A549 treated with AZD9567 at 1 μM for 4 hours (cell line): ENCODE data around the gene MCAM. TPM values are rescaled to one million over a fixed set of nuclear protein-coding genes. Genes with fewer than 3 reads are reported as not detected.

Experiments used
- total RNA-seq: library from RNA; stranded (reverse); fragments of 200-300 nt; extraction: Qiagen RNA extraction; gene quantifications from 5 replicates; pipeline ENCODE4 v1.2.3, GENCODE V29; 2022; ENCODE audit not compliant: insufficient read depth

Gene MCAM, protein sequence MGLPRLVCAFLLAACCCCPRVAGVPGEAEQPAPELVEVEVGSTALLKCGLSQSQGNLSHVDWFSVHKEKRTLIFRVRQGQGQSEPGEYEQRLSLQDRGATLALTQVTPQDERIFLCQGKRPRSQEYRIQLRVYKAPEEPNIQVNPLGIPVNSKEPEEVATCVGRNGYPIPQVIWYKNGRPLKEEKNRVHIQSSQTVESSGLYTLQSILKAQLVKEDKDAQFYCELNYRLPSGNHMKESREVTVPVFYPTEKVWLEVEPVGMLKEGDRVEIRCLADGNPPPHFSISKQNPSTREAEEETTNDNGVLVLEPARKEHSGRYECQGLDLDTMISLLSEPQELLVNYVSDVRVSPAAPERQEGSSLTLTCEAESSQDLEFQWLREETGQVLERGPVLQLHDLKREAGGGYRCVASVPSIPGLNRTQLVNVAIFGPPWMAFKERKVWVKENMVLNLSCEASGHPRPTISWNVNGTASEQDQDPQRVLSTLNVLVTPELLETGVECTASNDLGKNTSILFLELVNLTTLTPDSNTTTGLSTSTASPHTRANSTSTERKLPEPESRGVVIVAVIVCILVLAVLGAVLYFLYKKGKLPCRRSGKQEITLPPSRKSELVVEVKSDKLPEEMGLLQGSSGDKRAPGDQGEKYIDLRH
- total RNA-seq, result 6.6 to 11.8 TPM (median 11.1 TPM) in 5 replicates

GRCh38 chr11:119316729-119317591, at the start of gene MCAM:
Gene MCAM (minus strand): TSS chr11:119317130. CDS start chr11:119317101, 29 bp downstream.

DNA sequence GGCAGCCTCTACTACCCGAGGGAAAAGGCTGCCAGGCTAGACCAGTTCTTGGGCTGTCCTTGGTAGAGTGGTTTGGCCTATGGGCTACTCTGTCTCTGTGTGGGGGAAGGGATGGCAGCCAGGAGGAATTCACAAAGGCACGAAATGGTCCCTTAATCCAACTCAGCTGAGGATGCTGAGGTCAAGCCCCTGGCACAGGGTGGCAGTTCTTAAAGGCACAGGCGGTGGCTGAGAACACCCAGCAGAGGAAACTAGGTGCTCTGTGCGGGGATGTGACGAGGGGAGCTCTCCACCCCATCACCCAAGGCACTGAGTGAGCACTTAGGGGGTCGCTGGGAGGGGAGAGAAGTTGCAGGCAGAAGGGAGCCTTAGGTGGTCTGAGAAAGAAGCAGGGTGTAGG, 29.7 kb upstream of the MCAM start, which contains the start of gene MFRP:
MFRP (minus strand) TSS at position 101 of the 400 bp plus-strand sequence. CDS start 192 bp downstream, outside the sequence.

DNA sequence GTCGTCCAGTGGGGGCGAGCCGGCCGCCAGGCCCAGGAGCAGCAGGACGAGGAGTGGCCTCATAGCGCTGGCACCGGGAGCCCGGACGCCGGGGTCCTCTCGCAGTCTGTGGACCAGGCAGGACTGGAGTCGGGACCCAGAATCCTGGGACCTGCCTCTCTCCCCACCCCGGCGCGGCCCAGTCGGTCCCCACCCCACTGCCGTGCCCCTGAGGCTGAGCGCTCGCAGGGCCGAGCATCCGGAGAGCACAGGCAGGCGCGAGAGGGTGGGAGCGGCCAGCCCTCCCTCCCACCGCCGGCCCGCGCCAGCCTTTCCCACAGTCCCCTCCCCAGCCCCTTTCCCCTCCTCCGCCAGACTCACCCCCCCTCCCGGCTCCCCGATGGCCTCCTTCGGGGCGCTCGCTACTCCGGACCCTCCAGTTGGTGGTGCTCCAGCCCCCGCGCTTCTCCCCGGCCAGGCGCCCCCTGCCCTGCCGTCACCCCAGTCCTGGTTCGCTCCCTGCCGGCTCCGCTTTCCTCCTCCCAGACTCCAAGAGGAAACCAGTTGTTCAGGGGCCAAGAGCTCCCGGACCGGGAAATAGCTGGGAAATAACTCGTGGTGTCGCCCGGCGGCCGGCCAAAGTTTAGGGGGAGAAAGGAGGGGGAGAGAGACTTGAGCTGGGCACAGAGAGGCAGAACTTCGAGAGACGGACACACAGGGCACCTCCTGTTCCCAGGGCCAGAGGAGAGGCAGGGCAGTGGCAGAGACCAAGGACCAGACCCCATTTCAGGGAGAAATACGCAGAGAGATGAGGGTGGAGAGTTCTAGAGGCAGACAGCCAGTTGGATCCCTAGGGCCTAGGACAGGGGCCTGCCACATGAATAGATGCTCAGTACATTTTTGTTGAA, 23.6 kb upstream of the MCAM start, which contains the start of gene C1QTNF5:
C1QTNF5 (minus strand) TSS at position 549 of the 887 bp plus-strand sequence; CDS start at position 63, 486 bp downstream.

DNA sequence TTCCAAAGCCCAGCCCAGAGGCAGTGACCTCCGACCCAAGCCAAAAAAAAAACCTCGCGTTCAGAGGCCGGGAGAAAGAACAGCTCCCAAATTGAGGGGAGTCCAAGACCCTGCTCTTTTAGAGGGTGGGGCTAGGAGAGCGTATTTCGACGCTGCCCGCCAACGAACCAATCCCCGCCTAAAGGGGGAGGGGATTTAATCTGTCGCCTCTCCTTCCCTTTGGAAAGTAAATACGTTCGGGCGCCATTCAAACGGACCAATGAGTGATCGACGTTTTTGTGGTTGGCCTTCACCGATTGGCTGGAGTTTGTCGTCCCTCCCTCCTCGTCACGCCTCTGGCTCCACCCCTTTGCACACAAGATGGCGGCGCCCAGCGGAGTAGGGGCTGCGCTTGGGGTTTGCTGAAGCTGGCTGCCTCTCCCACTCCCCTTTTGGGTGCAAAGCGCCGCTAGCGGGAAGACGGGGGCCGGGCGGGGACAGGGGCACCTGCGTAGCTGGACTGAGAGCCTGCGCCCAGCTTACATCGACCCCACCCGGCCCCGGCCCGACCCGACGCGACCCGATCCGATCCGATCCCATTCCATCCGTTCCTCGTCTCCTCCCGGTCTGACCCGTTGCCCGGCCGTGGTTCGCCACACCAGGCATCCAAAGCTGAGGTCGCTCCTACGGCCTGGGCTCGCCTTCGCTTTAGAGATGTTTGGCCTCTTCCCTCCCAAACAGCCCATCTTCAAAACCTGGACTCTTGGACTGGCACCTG, 17.4 kb upstream of the MCAM start, which contains the start of gene RNF26:
RNF26 (plus strand) TSS at position 354 of the 757 bp plus-strand sequence. CDS start 596 bp downstream, outside the sequence.

Other genes starting within 250 kb of the MCAM start
- gene VPS11, start 249.3 kb downstream of the MCAM start, total RNA-seq, result 10.3 to 12.9 TPM (median 11.5 TPM) in 5 replicates
- gene HMBS, start 232.2 kb downstream of the MCAM start, total RNA-seq, result 47.1 to 88.1 TPM (median 50.1 TPM) in 5 replicates
- gene DPAGT1, start 215.3 kb downstream of the MCAM start, total RNA-seq, result 37.0 to 59.2 TPM (median 41.2 TPM) in 5 replicates
- 6.0 to 9.1 TPM (median 7.1 TPM) in 5 replicates for gene C2CD2L, start 209.8 kb downstream of the MCAM start, total RNA-seq
- gene HINFP, start 195.6 kb downstream of the MCAM start, total RNA-seq, result 8.9 to 11.4 TPM (median 10.7 TPM) in 5 replicates
- 0.26 to 0.41 TPM (median 0.28 TPM) in 4 of 5 replicates, not detected in the other for gene ABCG4, start 168.1 kb downstream of the MCAM start, total RNA-seq
- gene NLRX1, start 148.4 kb downstream of the MCAM start, total RNA-seq, result 5.7 to 12.2 TPM (median 10.1 TPM) in 5 replicates
- gene NHERF4, start 131.7 kb downstream of the MCAM start, total RNA-seq, result 0.07 to 0.21 TPM (median 0.10 TPM) in 4 of 5 replicates, not detected in the other
- 6.6 to 8.6 TPM (median 8.3 TPM) in 5 replicates for gene CBL, start 110.8 kb downstream of the MCAM start, total RNA-seq
- gene RNF26, start 17.4 kb upstream of the MCAM start, total RNA-seq, result 27.3 to 37.4 TPM (median 33.9 TPM) in 5 replicates
- not detected in 5 replicates for gene C1QTNF5, start 23.8 kb upstream of the MCAM start, total RNA-seq
- gene MFRP, start 29.6 kb upstream of the MCAM start, total RNA-seq, result not detected in 5 replicates
- gene USP2, start 64.6 kb upstream of the MCAM start, total RNA-seq, result 0.39 to 2.7 TPM (median 0.54 TPM) in 5 replicates
- 10.5 to 16.3 TPM (median 12.8 TPM) in 5 replicates for gene THY1, start 106.0 kb upstream of the MCAM start, total RNA-seq